Cardiac muscle cell (in vitro differentiated cells and primary cell): ENCODE data around the gene MARK4. TPM values are rescaled to one million over a fixed set of nuclear protein-coding genes. Genes with fewer than 3 reads are reported as not detected.
"Not testable (repeated sequence)": the region's sequence is repeated elsewhere in the genome, so short reads cannot be mapped to it uniquely, and the experiment has no call there.

Experiments used
- DNase-seq, 2 donors: peaks; one replicate each; pipeline versions ENCODE4 v3.0.0 to v3.0.0-alpha.2; 2010 to 2017; ENCODE audit warnings: low read depth in 1 of 2, low spot score in 1 of 2
- H3K27ac ChIP-seq: fragments of 200-600 bp; sonication (generic); 2 replicates; pipeline ENCODE4 v1.5.1; 2016
- H3K27me3 ChIP-seq: fragments of 200-600 bp; sonication (generic); 2 replicates; pipeline ENCODE4 v1.6.0; 2016; ENCODE audit warnings: control low read depth
- H3K36me3 ChIP-seq: fragments of 200-600 bp; sonication (generic); 2 replicates; pipeline ENCODE4 v1.5.1; 2016; ENCODE audit warnings: control low read depth
- H3K4me1 ChIP-seq: fragments of 200-600 bp; sonication (generic); 2 replicates; pipeline ENCODE4 v1.8.1; 2017; ENCODE audit warnings: low read depth, mild to moderate bottlenecking, mixed run types
- H3K4me3 ChIP-seq: fragments of 200-600 bp; sonication (generic); 2 replicates; pipeline ENCODE4 v1.5.1; 2016; ENCODE audit warnings: mild to moderate bottlenecking
- H3K9me3 ChIP-seq: fragments of 200-600 bp; sonication (generic); 2 replicates; pipeline ENCODE4 v1.5.1; 2017; ENCODE audit warnings: low read depth, mild to moderate bottlenecking, control low read depth
- CTCF ChIP-seq: IDR thresholded peaks from 2 replicates; pipeline ENCODE4 v1.5.1; 2012; ENCODE audit warnings: low read depth, mild to moderate bottlenecking, low read length
- polyA plus RNA-seq: library from polyadenylated mRNA; unstranded; fragments of >200 nt; fragmentation: Nextera tagmentation; extraction: Ambion mirVana; gene quantifications from 2 replicates; pipeline ENCODE4 v1.2.1, GENCODE V29; 2016
- total RNA-seq: library from RNA; depleted of rRNA; stranded (reverse); fragments of >200 nt; gene quantifications from 2 replicates; pipeline ENCODE4 v1.2.3, GENCODE V29; 2016

The MARK4 gene
- total and polyA plus RNA-seq, 2 experiments from 2014 or later = 21.0 to 135 TPM

GRCh38 chr19:45306040-45306439 is 55.0 kb downstream of the MARK4 start:
- H3K4me3 ChIP-seq = no peak overlapping the region

GRCh38 chr19:45306518-45307027 is 55.5 kb downstream of the MARK4 start:
- Histone ChIP-seq H3K9me3 (no peaks in the 10 kb centered on the region), H3K4me3 (no peak overlapping the region), H3K27ac (peak overlapping the region; percentile 63), H3K36me3 (no peaks in the 10 kb centered on the region), H3K27me3 (no peaks in the 10 kb centered on the region), H3K4me1 (no peaks in the 10 kb centered on the region)
- TF ChIP-seq CTCF = no peak
- peak in 1 of 2 donors; percentile 62 for DNase-seq

More at GRCh38 chr19:45306040-45306439, 55.0 kb downstream of the MARK4 start:
- DNase-seq = no peak
- no peaks in the 10 kb centered on the region for H3K27me3 ChIP-seq
- TF ChIP-seq CTCF = no peak
- peak overlapping the region; percentile 63 for H3K27ac ChIP-seq
- no peaks in the 10 kb centered on the region for H3K4me1 ChIP-seq
- H3K9me3 ChIP-seq = no peaks in the 10 kb centered on the region
- no peaks in the 10 kb centered on the region for H3K36me3 ChIP-seq

GRCh38 chr19:45307361-45307760 is 56.3 kb downstream of the MARK4 start:
- no peak for DNase-seq
- TF ChIP-seq CTCF = no peak
- H3K9me3 ChIP-seq = no peaks in the 10 kb centered on the region
- no peaks in the 10 kb centered on the region for H3K4me1 ChIP-seq
- H3K4me3 ChIP-seq = no peak overlapping the region
- no peaks in the 10 kb centered on the region for H3K27me3 ChIP-seq
- no peaks in the 10 kb centered on the region for H3K36me3 ChIP-seq
- peak overlapping the region; percentile 10 for H3K27ac ChIP-seq

GRCh38 chr19:45309322-45309721 is 58.3 kb downstream of the MARK4 start:
- not testable (repeated sequence) for H3K36me3 ChIP-seq, H3K27ac ChIP-seq, H3K9me3 ChIP-seq, H3K4me1 ChIP-seq, H3K4me3 ChIP-seq, DNase-seq, H3K27me3 ChIP-seq

- DNase-seq = no peak
- TF ChIP-seq CTCF = no peak
- no peak overlapping the region for H3K27ac ChIP-seq
Measured at GRCh38 chr19:45311621-45312020, 60.5 kb downstream of the MARK4 start.

GRCh38 chr19:45312285-45312684 is 61.2 kb downstream of the MARK4 start:
- not testable (repeated sequence) for H3K4me1 ChIP-seq, H3K27me3 ChIP-seq, H3K4me3 ChIP-seq, DNase-seq, H3K36me3 ChIP-seq, H3K27ac ChIP-seq, H3K9me3 ChIP-seq

More at GRCh38 chr19:45311621-45312020, 60.5 kb downstream of the MARK4 start:
- H3K27me3 ChIP-seq = no peaks in the 10 kb centered on the region
- H3K36me3 ChIP-seq = peaks cover 5% of the 10 kb centered on the region
- no peak overlapping the region for H3K4me3 ChIP-seq
- H3K4me1 ChIP-seq = no peaks in the 10 kb centered on the region
- H3K9me3 ChIP-seq = no peaks in the 10 kb centered on the region
